GM21423 (cell line): ENCODE measurements around the gene PSORS1C2.
"Not testable (repeated sequence)": the region's sequence is repeated elsewhere in the genome, so short reads cannot be mapped to it uniquely, and the experiment has no call there.

ENCODE experiments used
- ATAC-seq: cut with Tn5 transposase; IDR thresholded peaks from one replicate; pipeline ENCODE4 v1.9.1; 2021; ENCODE audit warnings: mild to moderate bottlenecking, moderate library complexity; ENCODE audit not compliant: unreplicated experiment

Gene PSORS1C2

GRCh38 chr6:31168606-31169005 is 29.7 kb upstream of the PSORS1C2 start:
- ATAC-seq = no peak

GRCh38 chr6:31165986-31166385 is 27.1 kb upstream of the PSORS1C2 start:
- ATAC-seq = no peak

- ATAC-seq = not testable (repeated sequence)
Measured at GRCh38 chr6:31165064-31165832, 26.4 kb upstream of the PSORS1C2 start.

- not testable (repeated sequence) for ATAC-seq
Measured at GRCh38 chr6:31164475-31165063, 25.7 kb upstream of the PSORS1C2 start.

GRCh38 chr6:31163922-31164321 is 25.1 kb upstream of the PSORS1C2 start:
- ATAC-seq = no peak

GRCh38 chr6:31162463-31163165 is 23.7 kb upstream of the PSORS1C2 start:
- no peak for ATAC-seq

- ATAC-seq = no peak
Measured at GRCh38 chr6:31161216-31162126, 22.6 kb upstream of the PSORS1C2 start.

- no peak for ATAC-seq
Measured at GRCh38 chr6:31158863-31159855, 20.3 kb upstream of the PSORS1C2 start.

GRCh38 chr6:31158140-31158862 is 19.4 kb upstream of the PSORS1C2 start, which contains the start of gene TCF19:
TSS of gene TCF19 (plus strand) at chr6:31158589. CDS start at chr6:31159470, 881 bp downstream.
- ATAC-seq = peak; percentile 74

GRCh38 chr6:31157513-31158139 is 18.8 kb upstream of the PSORS1C2 start, which contains the start of gene CCHCR1:
TSS of gene CCHCR1 (minus strand) at chr6:31157802. CDS start at chr6:31157600, 202 bp downstream.
- ATAC-seq = peak; percentile 3

- no peak for ATAC-seq
Measured at GRCh38 chr6:31156641-31157040, 17.8 kb upstream of the PSORS1C2 start.

GRCh38 chr6:31154436-31154835 is 15.6 kb upstream of the PSORS1C2 start:
- ATAC-seq = no peak

GRCh38 chr6:31152781-31153180 is 13.9 kb upstream of the PSORS1C2 start:
- ATAC-seq = no peak

- no peak for ATAC-seq
Measured at GRCh38 chr6:31149827-31150447, 11.1 kb upstream of the PSORS1C2 start.

GRCh38 chr6:31145386-31145785 is 6.5 kb upstream of the PSORS1C2 start:
- ATAC-seq = no peak

GRCh38 chr6:31144970-31145340 is 6.1 kb upstream of the PSORS1C2 start:
- no peak for ATAC-seq

- no peak for ATAC-seq
Measured at GRCh38 chr6:31144296-31144969, 5.6 kb upstream of the PSORS1C2 start.
